DMS 273 (cell line): Measurements from ENCODE around the gene SLC16A14.
"Not testable (repeated sequence)": the region's sequence is repeated elsewhere in the genome, so short reads cannot be mapped to it uniquely, and the experiment has no call there.

ENCODE experiments used
- DNase-seq: peaks from one replicate; lab custom pipeline; 2025; ENCODE audit not compliant: unreplicated experiment; lab: John Stamatoyannopoulos, UW

SLC16A14 gene, protein sequence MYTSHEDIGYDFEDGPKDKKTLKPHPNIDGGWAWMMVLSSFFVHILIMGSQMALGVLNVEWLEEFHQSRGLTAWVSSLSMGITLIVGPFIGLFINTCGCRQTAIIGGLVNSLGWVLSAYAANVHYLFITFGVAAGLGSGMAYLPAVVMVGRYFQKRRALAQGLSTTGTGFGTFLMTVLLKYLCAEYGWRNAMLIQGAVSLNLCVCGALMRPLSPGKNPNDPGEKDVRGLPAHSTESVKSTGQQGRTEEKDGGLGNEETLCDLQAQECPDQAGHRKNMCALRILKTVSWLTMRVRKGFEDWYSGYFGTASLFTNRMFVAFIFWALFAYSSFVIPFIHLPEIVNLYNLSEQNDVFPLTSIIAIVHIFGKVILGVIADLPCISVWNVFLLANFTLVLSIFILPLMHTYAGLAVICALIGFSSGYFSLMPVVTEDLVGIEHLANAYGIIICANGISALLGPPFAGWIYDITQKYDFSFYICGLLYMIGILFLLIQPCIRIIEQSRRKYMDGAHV

GRCh38 chr2:230068651-230069055 is at the start of gene SLC16A14:
Gene SLC16A14, minus strand, starts transcription at chr2:230068924. Its CDS starts 9,572 bp downstream, at chr2:230059352.
- DNase-seq, result peak; percentile 78

DNA sequence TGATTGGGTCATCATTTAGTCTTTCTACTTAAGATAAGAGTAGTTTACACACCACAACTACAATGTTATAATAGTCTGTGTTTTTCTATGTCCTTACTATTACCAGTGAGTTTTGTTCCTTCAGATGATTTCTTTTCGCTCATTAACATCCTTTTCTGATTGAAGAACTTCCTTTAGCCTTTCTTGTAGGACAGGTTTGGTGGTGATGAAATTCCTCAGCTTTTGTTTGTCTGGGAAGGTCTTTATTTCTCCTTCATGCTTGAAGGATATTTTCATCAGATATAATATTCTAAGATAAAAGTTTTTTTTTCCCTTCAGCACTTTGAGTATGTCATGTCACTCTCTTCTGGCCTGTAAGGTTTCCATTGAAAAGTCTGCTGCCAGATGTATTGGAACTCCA is 38.0 kb upstream of the SLC16A14 start:
- no peak for DNase-seq

DNA sequence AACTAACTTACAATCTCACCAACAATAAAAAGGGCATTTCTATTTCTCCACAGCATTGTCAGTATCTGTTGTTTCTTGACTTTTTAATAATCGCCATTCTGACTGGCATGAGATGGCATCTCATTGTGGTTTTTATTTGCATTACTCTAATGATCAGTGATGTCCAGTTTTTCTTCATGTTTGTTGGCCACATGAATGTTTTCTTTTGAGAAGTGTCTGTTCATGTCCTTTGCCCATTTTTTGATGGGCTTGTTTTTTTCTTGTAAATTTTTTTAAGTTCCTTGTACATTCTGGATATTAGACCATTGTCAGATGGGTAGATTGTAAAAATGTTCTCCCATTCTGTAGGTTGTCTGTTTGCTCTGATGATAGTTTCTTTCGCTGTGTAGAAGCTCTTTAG is 33.2 kb upstream of the SLC16A14 start:
- DNase-seq, result not testable (repeated sequence)

DNA sequence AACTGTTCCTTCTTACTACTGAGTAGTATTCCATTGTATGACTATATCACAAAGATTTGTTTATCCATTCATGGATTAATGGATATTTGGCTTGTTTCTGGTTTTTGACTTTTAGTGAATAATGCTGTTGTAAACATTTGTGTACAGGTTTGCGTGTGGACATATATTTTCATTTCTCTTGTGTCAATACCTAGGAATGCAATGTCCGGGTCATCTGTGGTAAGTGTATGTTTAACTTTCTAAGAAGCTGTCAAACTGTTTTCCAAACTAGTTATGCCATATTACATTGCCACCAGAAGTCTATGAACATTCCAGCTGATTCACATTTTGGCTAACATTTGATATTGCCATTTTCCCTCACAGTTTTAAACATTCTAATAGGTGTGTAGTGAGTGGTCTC is 29.1 kb upstream of the SLC16A14 start:
- no peak for DNase-seq

- no peak for DNase-seq
Measured at GRCh38 chr2:230097424-230097823, 28.7 kb upstream of the SLC16A14 start.

DNA sequence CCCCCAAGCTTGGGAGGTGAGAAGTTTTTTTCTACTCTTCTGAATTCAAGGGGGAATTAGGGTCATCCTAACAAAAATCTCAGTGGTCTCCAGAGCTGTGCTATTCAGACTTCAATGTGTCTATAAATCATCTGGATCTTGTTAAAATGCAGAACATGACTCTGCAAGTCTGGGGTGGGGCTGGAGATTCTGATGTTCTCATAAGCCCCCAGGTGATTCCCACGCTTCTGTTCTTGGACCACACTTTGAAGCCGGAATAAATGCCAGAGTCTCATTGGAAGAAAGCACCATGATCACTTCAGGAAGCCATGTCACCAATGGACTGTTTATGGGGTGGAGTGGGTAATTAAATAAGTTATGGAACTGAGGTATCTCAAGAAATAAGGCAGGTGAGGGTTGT is 22.2 kb upstream of the SLC16A14 start:
- no peak for DNase-seq

GRCh38 chr2:230085201-230085600 is 16.5 kb upstream of the SLC16A14 start:
- DNase-seq, result no peak

- no peak for DNase-seq
Measured at GRCh38 chr2:230077851-230078547, 9.3 kb upstream of the SLC16A14 start.

DNA sequence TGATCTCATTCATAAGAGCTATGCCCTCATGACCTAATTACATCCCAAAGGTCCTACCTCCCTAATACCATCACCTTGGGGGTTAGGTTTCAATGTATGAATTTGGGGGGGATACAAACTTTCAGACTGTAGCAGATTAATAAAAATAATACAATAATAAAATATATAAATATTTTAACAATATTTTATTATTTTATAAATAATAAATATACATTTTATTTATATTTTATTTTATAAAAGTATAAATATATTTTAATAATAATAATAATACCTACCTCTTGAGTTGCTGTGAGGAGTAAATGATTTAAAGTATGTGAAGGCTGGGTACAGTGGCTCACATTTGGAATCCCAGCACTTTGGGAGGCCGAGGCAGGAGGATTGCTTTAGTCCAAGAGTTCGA is 8.1 kb upstream of the SLC16A14 start:
- no peak for DNase-seq

- peak; percentile 5 for DNase-seq
Measured at GRCh38 chr2:230075988-230076631, 7.4 kb upstream of the SLC16A14 start.

DNA sequence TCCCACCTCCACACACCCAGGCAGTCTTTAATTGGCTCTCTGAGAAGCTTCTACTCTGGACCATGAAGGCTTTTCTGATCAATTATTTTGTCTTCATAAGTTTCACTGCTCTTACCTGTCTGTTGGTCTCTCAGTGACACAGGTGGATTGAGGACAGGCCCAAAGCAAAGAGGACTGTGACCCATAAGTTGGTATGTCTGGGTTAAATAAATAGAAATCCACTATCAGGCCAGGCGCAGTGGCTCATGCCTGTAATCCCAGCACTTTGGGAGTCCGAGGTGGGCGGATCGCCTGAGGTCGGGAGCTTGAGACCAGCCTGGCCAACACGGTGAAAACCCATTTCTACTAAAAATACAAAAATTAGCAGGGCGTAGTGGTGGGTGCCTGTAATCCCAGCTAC is 2.7 kb upstream of the SLC16A14 start:
- DNase-seq, result no peak

GRCh38 chr2:230069402-230069801 is 678 bp upstream of the SLC16A14 start:
- DNase-seq, result no peak

DNA sequence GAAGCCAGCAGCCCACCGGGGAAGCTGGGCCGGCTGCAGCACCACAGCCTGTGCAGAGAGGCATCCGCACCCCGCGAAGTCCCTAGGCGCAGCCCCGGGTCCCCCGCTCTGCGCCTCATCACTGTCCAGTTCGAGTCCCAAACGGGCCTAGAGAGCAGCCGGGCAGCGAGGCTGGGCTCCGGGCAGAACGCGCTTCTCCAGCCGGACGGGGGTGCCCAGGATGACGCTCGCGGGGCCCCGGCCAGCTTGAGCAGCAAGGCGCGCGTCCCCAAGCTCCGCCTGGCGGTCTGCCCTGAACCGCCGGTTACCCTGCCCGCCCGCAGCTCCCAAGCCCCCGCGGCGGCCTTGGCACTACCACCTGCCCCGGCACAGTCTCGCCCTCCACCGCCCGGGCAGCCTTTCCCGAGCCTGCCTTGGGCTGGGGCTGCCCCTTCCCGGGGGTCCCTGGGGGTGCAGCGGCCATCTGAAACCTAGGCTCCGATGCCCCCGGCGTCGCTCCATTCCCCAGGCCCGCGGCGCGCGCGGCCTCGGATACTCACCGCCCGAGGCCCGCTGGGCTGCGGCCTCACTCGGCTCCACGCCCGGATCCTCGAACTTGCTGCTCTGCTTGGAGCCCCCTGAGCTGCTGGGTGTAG is 591 bp downstream of the SLC16A14 start:
- peak; percentile 80 for DNase-seq

DNA sequence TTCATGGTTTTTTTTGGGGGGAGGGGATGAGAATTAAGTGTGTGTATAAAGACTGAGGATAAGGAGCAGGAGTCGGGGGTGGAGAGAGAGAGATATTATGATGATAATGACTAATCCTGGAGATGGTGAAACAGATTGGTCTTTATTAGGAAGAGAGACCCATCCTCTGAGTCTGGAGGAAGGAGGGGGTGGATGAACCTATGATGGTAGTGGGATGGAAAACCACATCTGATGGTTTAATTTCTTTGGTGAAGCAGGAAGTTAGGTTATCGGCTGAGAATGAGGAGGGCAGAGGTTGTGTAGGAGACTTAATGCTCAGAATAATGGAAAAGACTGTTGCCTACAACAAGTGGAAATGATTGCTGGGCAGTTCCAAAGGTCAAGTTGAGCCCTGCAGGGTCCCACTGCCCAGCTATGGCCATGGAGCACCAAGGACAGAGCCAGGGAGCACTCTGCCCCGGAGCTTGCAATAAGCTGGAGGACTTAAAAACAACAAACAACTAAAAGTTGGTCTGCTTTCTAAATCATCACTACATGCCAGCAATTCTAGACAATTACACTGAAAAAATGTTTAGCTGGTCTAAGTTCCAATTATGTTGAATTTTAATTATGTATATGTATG is 7.9 kb downstream of the SLC16A14 start:
- no peak for DNase-seq

GRCh38 chr2:230053753-230054478 is 14.8 kb downstream of the SLC16A14 start:
- no peak for DNase-seq

- no peak for DNase-seq
Measured at GRCh38 chr2:230052299-230052698, 16.4 kb downstream of the SLC16A14 start.

DNA sequence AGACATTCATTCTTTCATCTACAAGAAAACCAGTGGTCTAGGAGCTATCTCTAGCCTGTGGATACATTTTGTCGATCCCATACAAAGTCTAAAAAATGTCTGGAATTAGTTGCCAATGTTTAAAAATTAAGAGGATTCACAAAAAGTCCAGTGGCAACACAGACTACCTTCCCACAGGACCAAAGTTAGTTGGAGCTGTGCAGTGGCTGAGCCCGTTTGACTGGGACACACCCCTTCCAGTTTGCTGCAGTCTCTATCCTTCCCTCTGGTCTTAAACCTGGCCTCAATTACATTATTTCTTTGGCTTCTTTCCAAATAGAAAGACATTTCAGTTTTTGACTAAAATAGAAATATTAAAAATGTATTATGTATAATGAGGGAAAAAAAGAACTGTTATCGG is 18.6 kb downstream of the SLC16A14 start:
- DNase-seq, result no peak

DNA sequence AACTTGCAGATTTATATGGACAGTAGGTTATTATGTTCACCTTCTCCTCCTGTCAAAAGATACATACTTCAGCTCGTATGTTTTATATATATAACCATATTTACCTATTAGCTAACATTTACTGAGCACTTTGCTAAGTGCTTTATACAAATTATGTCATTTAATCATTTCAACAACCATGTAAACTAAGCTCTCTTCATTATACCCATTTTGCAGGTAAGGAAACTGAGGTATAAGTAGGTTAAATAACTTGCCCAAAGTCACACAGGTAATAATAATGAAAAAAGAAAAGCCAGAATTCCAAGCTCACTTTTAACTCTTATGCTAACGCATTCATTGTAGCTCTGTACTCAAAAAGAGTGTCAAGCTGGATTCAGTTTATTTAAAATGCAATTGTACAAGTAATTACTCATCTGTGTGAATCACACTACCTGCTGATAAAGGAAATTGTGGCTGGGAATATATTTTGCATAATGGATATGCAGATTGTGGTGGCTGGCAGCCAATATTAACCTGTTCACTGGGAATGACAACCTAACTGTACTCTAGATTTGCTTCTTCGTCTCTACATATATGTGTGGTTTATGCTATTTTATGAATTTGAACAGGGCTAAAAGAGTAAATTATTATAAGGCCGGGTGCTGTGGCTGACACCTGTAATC is 20.6 kb downstream of the SLC16A14 start:
- DNase-seq, result no peak

GRCh38 chr2:230046491-230046890 is 22.2 kb downstream of the SLC16A14 start:
- DNase-seq, result no peak

- DNase-seq, result no peak
Measured at GRCh38 chr2:230043461-230043860, 25.3 kb downstream of the SLC16A14 start.
